Measurements from ENCODE around the gene AP2A2. TPM values are rescaled to one million over a fixed set of nuclear protein-coding genes. Genes with fewer than 3 reads are reported as not detected.

AP2A2 gene
- total and polyA plus RNA-seq, 2 of the 4 experiments (the other 2 are of a cell fraction) = 19.9 to 49.0 TPM

DNA sequence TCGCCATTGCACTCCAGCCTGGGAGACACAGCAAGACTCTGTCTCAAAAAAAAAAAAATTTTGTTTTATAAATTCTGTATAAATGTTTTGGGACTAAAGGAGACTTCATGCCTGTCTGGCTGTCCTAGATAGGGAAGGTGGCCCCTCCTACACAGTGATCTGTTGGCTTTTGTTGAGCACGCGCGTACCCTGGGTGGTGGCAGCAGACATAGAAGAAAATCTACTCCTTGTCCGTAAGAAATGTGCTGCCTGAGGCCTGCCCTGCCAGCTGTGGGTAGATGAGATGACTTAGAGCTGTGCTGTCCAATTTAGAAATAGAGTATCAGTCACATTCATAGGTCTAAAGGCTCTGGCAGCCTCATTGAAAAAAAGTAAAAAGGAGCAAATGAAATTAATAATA lies 37.0 kb downstream of the AP2A2 start:
- H3K4me2 ChIP-seq (ENCODE audit: low read depth, low read length) = no peak overlapping the region
- peaks cover 30% of the 10 kb centered on the region for H4K20me1 ChIP-seq (ENCODE audit: insufficient read depth, low read length)
- no peak overlapping the region for H3K23ac ChIP-seq (ENCODE audit: low read depth, low read length)
- BruUV-seq (replicated peaks) = no TSS peak
- H3K56ac ChIP-seq (ENCODE audit: extremely low read depth, insufficient read depth, low read length) = no peak overlapping the region
- dilution Hi-C loops (cut with HindIII; ENCODE audit: low sequenced_read_pairs, unreplicated experiment) = no loop called here
- no peak overlapping the region for H3K4ac ChIP-seq (ENCODE audit: low read depth, low read length)
- H3K9ac ChIP-seq (ENCODE audit: low read depth, low read length) = no peak overlapping the region
- H3K27ac ChIP-seq (ENCODE audit: insufficient read depth, low read length) = no peak overlapping the region
- H3K36me3 ChIP-seq (ENCODE audit: control insufficient read depth, insufficient read depth, low read length) = peaks cover 32% of the 10 kb centered on the region
- H3K4me3 ChIP-seq (ENCODE audit: insufficient read depth, low read depth, low read length) = no peak overlapping the region
- no peak overlapping the region for H2BK5ac ChIP-seq (ENCODE audit: low read depth, low read length, poor library complexity, severe bottlenecking)
- TF ChIP-seq CEBPB (IDR thresholded peaks at IDR 0.05; ENCODE audit: low read depth, low read length) (no peak), RAD21 (IDR thresholded peaks at IDR 0.05; ENCODE audit: low read length) (no peak), RFX5 (IDR thresholded peaks at IDR 0.05; ENCODE audit: low read depth, low read length) (no peak), SMC3 (IDR thresholded peaks at IDR 0.05; ENCODE audit: low read depth, low read length) (no peak), BHLHE40 (IDR thresholded peaks at IDR 0.05; ENCODE audit: low read depth, low read length) (no peak), RCOR1 (IDR thresholded peaks at IDR 0.05; ENCODE audit: insufficient replicate concordance, low read length) (no peak), NFE2L2 (IDR thresholded peaks at IDR 0.05; ENCODE audit: low read depth, low read length) (no peak), MAFK (IDR thresholded peaks at IDR 0.05; ENCODE audit: low read depth, low read length) (no peak), FOS (IDR thresholded peaks at IDR 0.05; ENCODE audit: low read depth, low read length) (no peak), MXI1 (IDR thresholded peaks at IDR 0.05; ENCODE audit: borderline replicate concordance, low read depth, low read length) (no peak), CHD1 (IDR thresholded peaks at IDR 0.05; ENCODE audit: low read depth, low read length) (no peak), POLR2A (IDR thresholded peaks at IDR 0.05; ENCODE audit: low read depth, low read length) (no peak), MAZ (IDR thresholded peaks at IDR 0.05; ENCODE audit: borderline replicate concordance, low read depth, low read length) (no peak)
- TF ChIP-seq, protein P1, sequence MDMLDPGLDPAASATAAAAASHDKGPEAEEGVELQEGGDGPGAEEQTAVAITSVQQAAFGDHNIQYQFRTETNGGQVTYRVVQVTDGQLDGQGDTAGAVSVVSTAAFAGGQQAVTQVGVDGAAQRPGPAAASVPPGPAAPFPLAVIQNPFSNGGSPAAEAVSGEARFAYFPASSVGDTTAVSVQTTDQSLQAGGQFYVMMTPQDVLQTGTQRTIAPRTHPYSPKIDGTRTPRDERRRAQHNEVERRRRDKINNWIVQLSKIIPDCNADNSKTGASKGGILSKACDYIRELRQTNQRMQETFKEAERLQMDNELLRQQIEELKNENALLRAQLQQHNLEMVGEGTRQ (IDR thresholded peaks at IDR 0.05; ENCODE audit: low read depth, low read length) = no peak
- TF ChIP-seq, protein P2, sequence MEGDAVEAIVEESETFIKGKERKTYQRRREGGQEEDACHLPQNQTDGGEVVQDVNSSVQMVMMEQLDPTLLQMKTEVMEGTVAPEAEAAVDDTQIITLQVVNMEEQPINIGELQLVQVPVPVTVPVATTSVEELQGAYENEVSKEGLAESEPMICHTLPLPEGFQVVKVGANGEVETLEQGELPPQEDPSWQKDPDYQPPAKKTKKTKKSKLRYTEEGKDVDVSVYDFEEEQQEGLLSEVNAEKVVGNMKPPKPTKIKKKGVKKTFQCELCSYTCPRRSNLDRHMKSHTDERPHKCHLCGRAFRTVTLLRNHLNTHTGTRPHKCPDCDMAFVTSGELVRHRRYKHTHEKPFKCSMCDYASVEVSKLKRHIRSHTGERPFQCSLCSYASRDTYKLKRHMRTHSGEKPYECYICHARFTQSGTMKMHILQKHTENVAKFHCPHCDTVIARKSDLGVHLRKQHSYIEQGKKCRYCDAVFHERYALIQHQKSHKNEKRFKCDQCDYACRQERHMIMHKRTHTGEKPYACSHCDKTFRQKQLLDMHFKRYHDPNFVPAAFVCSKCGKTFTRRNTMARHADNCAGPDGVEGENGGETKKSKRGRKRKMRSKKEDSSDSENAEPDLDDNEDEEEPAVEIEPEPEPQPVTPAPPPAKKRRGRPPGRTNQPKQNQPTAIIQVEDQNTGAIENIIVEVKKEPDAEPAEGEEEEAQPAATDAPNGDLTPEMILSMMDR (conservative IDR thresholded peaks at IDR 0.05; ENCODE audit: low read depth, low read length) = no peak
- TF ChIP-seq, protein P3, sequence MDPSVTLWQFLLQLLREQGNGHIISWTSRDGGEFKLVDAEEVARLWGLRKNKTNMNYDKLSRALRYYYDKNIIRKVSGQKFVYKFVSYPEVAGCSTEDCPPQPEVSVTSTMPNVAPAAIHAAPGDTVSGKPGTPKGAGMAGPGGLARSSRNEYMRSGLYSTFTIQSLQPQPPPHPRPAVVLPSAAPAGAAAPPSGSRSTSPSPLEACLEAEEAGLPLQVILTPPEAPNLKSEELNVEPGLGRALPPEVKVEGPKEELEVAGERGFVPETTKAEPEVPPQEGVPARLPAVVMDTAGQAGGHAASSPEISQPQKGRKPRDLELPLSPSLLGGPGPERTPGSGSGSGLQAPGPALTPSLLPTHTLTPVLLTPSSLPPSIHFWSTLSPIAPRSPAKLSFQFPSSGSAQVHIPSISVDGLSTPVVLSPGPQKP (IDR thresholded peaks at IDR 0.05; ENCODE audit: borderline replicate concordance, low read depth, low read length) = no peak
- no peak overlapping the region for H2AK9ac ChIP-seq (replicated peaks; ENCODE audit: low read depth, low read length, poor library complexity)
- H2AK5ac ChIP-seq (ENCODE audit: low read depth, low read length) = no peak overlapping the region
- H3K27me3 ChIP-seq (ENCODE audit: control insufficient read depth, insufficient read depth, low read length) = no peaks in the 10 kb centered on the region
- H3K18ac ChIP-seq (ENCODE audit: low read depth, low read length) = no peak overlapping the region
- intact Hi-C loops (cut with micrococcal nuclease) = no loop called here
- DNase-seq (no peak), ATAC-seq (ENCODE audit: low read depth) (no peak)
- H2BK120ac ChIP-seq (ENCODE audit: low read depth, low read length) = no peak overlapping the region
- WGBS, 2 experiments (ENCODE audit: extremely low coverage in 2 of 2, insufficient read length in 1 of 2) = no CpG with 5 or more reads among the region's 5 CpGs
- H4K8ac ChIP-seq (ENCODE audit: low read depth in 2 of 2, low read length in 2 of 2) = no peak overlapping the region
- H3K9me1 ChIP-seq (ENCODE audit: insufficient read depth, low read length) = peaks cover 10% of the 10 kb centered on the region
- in situ Hi-C loops (cut with MboI; ENCODE audit: low sequenced_read_pairs) = no loop called here
- ChIA-PET POLR2A (ENCODE audit: unreplicated experiment) (interaction anchor here (0.6 kb wide), 1 partner anchor 11 kb away, joined by 3 read pairs; no protein-coding TSS in a partner anchor), CTCF (no interaction called here)
- H2BK20ac ChIP-seq (ENCODE audit: low read depth, low read length) = no peak overlapping the region
- H3K79me1 ChIP-seq (ENCODE audit: low read depth in 1 of 2, low read length in 2 of 2) = peaks cover 12 to 59% of the 10 kb centered on the region in 2 experiments
- H3K4me1 ChIP-seq (ENCODE audit: control insufficient read depth, insufficient read depth, low read length) = peaks cover 5% of the 10 kb centered on the region
- H2BK15ac ChIP-seq (ENCODE audit: low read depth, low read length) = no peak overlapping the region
- H4K5ac ChIP-seq (ENCODE audit: low read depth, low read length) = no peak overlapping the region
- no peak overlapping the region for H3K14ac ChIP-seq (replicated peaks; ENCODE audit: low read depth, low read length)
- no peaks in the 10 kb centered on the region for H3K9me3 ChIP-seq (ENCODE audit: control insufficient read depth, insufficient read depth, low read length)
- H2AFZ ChIP-seq (replicated peaks; ENCODE audit: low read length, poor library complexity) = no peak overlapping the region
- no peak overlapping the region for H4K91ac ChIP-seq (ENCODE audit: insufficient read depth, low read depth, low read length)

Data from IMR-90 (cell line).